GM19239 (cell line): ENCODE data around the gene AMDHD2.

ENCODE experiments used
- DNase-seq: peaks from one replicate; pipeline ENCODE4 v3.0.0; 2011; ENCODE audit warnings: low spot score; ENCODE audit not compliant: insufficient read length
- FAIRE-seq: peaks from 2 replicates; lab custom pipeline; 2011; peaks lifted over from hg19 to GRCh38; lab: Jason Lieb, UNC

AMDHD2 gene

DNA sequence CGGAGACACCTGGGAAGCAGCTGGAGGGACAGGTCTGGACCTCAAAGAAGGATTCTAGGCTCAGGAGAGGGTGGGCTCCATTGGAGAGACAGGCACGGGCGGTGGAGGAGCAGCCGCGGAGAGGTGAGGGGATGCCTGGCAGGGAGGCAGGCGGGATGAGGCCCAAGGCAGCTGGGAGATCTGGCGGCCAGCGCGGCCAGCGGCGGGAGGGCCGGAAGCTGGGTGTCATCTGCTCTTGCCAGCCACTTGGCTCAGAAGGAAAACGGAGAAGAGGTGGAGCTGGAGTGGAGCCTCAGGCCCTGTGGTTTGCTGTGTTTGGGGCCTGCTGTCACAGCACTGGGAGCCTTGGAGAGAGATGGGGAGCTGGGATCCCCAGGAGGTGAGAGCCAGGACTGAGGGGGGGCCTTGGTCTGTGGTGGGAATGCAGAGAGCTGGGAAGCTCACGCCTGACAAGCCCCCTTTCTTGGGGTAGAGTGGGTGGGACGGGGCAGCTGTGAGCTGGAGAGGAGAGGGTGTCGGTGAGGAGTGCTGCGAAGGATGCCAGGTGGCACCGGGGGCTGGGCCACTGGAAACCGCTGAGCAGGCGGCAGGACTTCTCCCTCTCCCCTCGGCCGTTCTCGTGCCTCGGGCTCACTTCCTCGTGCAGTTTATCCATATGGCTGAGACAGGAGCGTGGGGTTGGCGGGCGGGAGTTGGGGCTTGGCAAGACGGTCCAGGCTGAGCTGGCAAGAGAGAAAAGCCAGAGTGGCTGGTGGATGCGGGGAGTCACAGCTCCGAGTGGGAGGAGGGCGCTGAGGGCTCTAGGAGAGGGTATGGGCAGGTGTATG is 37.2 kb upstream of the AMDHD2 start:
- no peak for DNase-seq

GRCh38 chr16:2483939-2484897 is 36.0 kb upstream of the AMDHD2 start:
- DNase-seq, result no peak
- FAIRE-seq, result no peak

More for the DNA sequence above, 37.2 kb upstream of the AMDHD2 start:
- FAIRE-seq, result no peak

- FAIRE-seq, result no peak
- DNase-seq, result no peak
Observed at GRCh38 chr16:2484898-2485508, 35.2 kb upstream of the AMDHD2 start.

DNA sequence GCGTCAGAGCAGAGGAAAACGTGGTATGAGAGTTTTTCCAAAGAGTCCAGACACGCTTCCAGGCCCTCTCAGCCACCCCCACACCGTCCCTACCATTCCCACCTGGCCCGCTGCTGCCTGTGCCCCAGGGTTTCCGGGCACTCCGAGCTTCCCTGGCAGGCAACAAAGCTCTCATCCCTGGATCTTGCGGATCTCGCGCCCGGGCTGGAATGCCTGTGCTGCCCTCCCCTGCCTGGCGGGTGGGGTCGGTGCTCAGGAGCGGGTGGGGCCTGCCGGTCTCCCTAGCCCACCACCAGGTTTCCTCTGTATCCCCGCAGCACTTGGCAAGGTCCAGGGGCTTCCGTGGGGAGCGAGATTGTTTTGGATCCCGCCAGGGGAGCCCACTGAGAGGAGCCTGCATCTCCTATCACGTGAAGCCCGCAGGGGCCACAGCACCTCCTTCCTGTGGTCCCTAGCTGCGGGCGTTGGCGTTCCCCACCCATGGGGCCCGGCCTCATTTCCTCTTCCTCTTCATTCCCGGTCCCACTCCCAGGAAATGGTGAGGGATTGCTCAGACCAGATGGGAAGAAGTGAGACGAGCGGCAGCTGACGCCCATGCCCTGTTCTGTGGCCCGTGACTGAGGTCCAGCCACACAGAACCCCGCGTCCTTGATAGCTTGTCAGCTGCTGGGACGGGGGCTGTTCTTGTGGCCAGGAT is 34.2 kb upstream of the AMDHD2 start:
- no peak for DNase-seq
- no peak for FAIRE-seq

- DNase-seq (peak; percentile 84), FAIRE-seq (peak; percentile 92)
Observed at GRCh38 chr16:2486645-2487516, 33.3 kb upstream of the AMDHD2 start.

GRCh38 chr16:2487517-2487842 is 32.7 kb upstream of the AMDHD2 start:
- no peak for DNase-seq
- no peak for FAIRE-seq

DNA sequence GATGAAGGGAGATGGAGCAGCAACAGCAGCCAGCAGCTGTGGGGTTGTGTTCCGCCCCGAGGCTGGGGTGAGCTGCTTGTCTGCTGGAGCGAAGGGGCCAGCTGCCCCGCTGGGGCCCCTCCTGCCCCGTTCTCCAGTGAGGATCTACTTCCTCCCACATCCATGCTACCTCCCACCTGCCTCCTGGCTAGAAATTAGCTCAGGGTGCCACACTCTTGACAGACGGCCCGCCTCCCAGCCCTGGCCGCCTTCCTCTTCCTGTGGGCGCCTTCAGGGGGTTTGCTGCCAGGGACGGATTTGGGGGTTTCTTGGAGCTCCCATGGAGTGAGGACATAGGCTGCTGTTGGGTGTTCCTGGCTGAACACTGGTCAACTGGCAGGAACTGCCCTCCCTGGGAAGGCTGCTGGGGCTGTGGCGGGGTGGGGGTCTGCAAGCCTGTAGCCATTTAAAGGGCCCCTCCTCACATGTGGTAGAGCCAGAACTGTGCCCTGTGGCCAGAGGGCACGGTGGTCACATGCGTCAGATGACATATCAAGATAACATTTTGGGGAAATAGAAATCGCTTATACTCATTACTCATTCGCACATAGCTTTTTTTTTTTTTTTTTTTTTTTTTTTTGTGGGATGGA is 32.2 kb upstream of the AMDHD2 start:
- FAIRE-seq, result no peak

GRCh38 chr16:2489581-2489980 is 30.6 kb upstream of the AMDHD2 start:
- DNase-seq, result no peak
- no peak for FAIRE-seq

More for the DNA sequence above, 32.2 kb upstream of the AMDHD2 start:
- DNase-seq, result no peak

DNA sequence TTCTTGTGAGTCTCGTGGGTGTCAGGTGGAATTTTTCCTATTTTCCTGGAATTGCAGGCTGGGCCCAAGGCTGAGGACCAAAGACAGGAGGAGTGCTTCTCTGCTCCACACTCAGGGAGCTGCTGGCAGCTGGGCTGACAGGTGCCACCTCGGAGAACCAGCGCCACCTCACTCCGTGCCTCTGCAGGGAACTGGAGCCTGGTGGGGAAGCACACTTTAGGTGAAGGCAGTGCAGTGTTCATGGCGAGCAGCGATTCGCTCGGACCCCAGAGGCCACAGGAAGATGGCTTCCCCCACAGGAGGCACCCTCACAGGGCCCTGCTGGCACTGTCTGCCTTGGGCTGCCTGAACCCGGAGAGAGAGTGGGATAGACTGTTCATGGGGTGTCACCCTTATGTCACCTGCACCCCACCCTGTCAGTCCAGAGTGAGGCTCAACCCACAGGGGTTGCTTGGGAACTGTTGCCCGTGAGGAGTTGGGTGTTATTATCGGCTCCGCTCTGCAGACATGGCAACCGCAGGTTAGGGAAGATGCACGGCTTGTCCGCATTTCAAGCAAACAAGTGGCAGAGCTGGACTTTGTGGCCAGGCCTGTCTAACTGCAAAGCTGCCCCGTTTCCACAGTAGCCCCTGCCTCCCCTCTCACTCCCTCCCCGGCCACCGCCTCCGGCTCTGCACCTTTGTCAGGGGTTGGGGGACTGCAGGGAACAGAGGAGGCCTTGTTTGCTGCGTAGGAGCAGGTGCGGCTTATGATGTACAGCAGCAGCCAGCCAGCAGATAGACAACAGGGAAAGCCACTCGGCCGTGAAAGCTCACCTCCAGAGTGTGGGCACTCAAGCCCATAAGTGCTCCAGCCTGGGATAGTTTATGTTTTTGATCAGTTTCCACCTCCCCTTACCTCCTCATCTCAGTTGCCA is 29.7 kb upstream of the AMDHD2 start:
- FAIRE-seq, result no peak
- no peak for DNase-seq

DNA sequence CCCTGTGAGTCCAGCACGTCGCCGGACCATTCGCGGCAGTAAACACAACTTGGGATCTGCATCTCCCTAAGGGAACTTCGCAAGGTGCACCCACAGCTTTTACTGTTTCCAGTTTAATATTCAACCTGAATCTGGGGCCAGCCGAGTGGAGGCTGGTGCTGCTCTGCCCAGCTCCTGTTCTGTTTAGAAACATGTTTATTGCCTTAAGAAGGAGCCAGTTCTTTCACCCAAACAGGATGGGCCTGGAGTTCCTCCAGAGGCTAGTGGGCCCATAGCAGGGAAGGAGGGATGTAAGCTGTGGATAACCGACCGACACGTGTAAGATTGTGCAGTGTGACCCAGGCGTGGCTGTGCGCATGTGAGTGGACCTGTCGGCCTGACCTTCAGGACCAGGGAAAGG is 27.9 kb upstream of the AMDHD2 start:
- DNase-seq, result no peak

DNA sequence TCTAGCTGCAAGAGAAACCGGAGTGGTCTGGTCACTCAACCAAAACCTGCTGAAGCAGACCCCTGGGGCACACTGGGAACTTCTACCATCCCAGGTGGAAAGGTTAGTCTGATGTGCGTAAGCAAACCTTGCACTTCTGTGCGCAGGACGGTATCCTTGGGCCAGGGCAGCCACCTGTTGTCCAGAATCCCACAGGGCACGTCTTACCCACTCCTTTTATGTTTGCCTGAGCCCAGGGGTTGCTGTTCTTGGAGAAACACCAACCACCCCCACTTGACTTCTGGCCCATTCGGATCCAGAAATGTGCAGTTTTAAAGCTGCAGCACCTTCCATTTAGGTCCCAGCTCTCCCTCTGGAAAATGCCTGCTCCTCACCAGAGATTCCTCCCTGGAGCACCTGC is 26.6 kb upstream of the AMDHD2 start:
- no peak for FAIRE-seq
- DNase-seq, result no peak

More for the DNA sequence above, 27.9 kb upstream of the AMDHD2 start:
- no peak for FAIRE-seq

DNA sequence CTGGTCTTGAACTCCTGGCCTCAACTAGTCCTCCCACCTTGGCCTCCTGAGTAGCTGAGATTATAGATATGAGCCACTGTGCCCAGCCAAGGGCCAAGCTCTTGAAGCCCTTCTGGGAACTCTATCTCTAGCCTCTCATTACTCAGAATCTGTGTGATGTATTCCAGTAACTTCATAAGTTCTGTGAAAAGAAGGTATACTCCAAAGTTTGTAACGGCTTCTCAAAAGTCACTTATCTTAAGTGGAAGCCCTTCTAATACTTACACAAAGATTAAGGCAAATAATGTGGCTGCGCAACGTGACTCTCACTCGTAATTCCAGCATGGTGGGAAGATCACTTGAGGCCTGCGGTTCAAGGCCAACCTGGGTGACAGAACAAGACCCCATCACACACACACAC is 25.6 kb upstream of the AMDHD2 start:
- FAIRE-seq (no peak), DNase-seq (no peak)

GRCh38 chr16:2495041-2495440 is 25.1 kb upstream of the AMDHD2 start:
- DNase-seq (no peak), FAIRE-seq (no peak)

- DNase-seq (no peak), FAIRE-seq (no peak)
Observed at GRCh38 chr16:2496223-2497115, 23.7 kb upstream of the AMDHD2 start.

DNA sequence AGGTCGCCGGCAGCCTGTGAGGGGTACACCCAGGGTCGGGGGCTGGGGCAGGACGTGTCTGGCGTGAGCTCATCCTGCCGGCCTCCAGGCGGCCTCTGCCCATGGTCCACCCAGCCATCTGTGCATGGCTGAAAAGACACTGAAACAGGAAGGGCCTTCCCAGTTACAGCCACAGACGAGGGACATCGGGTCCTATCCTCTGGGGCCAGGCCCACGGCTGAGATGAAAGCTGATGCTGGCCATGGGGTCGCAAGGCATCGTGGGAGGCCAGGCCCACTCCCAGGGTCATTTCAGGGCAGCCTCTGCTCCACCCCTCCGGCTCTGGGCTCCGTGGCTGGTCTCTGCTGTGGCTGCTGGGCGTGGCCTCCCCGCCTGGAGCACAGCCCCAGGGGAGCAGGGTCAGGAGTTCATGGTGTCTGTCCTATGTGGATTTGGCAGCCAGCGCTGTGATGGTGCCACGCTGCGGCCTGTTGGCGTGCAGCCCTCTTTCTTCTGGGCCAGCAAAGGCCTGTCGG is 23.0 kb upstream of the AMDHD2 start:
- FAIRE-seq (no peak), DNase-seq (no peak)

GRCh38 chr16:2497695-2498484 is 22.3 kb upstream of the AMDHD2 start:
- no peak for FAIRE-seq

More at GRCh38 chr16:2497695-2498484, 22.3 kb upstream of the AMDHD2 start:
- DNase-seq, result no peak
